Cerebellar nuclear complex (tissue), 1 donor: Measurements from ENCODE around the gene RHBDL3.
A peak's percentile ranks its signal among the peaks of the same experiment; 100 is the strongest.
"Not testable (repeated sequence)": the region's sequence is repeated elsewhere in the genome, so short reads cannot be mapped to it uniquely, and the experiment has no call there.

Experiments
- DNase-seq, 2 experiments: peaks; one replicate each; lab custom pipeline; 2025; lab: John Stamatoyannopoulos, UW

The RHBDL3 gene

DNA sequence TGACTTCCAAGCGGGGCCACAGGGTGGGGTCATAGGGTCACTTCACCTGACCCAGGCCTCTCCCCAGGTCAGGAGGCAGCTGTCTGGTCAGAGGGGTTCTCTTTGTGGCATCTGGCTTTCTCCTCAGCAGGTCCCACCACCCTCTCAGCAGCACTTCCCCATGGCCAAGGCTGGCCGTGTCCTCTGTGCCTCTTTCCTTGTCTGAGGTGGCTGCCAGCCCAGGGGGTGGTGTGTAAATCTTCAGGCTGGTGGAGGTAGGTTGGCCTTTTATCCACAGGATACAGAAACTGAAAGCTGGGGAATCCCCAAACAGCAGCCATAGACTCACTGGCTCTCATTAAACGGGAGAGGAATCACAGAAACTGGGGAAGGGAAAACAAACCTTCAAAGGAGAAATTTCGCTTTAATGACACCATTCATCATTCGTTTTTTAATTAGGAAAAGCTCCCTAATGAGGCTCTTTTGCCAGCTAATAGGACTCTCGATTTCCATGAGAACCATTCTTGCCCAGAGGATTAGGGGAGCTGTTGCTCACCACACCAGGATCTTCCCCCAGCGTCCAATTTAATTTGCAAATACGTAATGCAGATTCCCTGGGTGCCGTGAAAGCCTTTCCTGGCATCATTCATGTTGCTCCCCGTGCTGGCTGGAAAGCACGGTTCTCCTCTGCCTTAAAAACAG, 58.3 kb downstream of the RHBDL3 start:
- no peak for DNase-seq

DNA sequence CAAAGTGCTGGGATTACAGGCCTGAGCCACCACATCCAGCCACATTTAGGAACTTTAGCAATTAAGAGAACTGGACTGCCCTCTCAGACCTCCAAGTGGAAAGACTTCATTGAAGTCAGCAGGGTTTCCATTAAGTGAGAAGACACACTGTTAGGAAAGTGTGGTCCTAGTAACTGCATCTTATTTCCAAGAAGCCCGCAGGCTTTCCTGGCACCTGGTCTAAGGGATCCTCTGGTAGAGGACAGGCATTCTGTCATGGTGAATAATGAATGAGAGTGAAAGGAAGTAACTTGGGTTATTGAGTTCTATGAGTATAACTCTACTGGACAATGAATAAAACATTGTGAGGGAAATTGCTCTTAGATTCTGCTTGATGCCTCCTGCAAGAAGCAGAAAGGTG, 62.3 kb downstream of the RHBDL3 start:
- no peak for DNase-seq

DNA sequence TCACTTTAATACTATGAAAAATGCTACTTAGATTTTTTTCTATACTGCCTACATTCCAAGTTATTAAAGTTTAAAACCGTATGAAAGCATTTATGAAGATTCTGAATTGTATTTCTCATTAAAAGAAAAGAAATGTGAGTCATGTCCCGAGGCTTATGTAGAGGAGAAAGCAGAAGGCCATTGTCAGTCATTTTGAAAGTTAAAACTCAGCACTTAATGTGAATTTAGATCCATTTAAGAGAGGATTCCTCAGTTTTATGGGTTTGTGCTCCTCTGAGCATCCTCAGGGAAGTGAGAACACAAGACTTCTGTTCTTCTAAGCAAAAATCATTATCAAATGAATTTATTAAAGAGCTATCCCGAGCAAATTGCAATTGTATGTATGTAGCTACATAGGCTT, 64.5 kb downstream of the RHBDL3 start:
- DNase-seq: no peak

DNA sequence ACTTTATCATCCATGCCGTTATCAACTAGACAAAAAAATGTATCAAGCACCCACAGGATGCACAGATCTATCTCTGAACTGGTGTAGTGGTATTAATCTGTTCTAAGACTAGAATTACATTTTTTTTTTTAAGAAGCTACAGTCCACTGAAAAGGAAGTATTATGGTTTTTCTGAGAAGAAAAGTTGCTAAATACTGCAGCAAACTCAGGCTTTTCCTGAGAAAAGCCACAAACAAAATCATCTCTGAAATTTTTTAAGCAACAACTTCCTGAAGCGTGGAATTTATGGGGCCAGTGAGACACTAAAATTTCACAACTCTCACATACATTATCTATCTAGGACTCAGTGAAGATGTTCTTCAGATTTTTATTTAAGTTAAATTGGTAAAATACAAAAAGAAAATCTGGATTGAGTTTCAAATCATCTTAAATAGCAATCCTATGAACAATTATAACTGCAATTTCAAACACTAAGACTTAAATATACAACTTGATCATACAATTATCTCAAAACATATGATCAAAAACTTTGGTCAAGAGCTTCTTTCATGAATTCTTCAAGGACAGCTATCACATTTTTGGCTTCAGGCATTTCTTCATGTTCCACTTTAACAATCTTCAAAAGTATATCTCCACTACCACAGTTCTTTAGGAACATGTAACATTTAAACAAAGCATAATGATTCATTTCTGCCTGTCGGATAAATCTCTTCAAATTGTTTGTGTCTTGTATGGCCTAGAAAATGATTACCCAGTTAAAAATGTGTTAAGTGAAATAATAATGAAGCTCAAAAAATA, 65.8 kb downstream of the RHBDL3 start:
- DNase-seq: no peak

DNA sequence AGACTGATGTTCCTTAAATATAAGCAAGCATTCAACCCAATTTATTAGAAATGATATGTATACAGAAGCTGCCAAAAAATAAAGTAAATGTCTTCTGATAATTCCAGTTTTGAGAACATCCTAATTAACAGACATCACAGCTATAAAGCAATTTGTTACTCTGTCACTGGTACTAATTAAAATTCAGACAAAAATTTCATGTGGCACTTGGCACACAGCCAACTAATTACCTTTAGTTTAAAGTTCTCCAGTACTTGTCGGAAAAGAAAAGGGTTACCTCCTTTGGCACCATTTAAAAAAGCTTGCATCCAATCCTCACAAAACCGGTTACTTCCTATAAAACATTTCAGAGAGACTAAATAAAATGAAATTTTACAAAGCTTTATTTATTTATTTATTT, 67.6 kb downstream of the RHBDL3 start:
- DNase-seq: no peak

DNA sequence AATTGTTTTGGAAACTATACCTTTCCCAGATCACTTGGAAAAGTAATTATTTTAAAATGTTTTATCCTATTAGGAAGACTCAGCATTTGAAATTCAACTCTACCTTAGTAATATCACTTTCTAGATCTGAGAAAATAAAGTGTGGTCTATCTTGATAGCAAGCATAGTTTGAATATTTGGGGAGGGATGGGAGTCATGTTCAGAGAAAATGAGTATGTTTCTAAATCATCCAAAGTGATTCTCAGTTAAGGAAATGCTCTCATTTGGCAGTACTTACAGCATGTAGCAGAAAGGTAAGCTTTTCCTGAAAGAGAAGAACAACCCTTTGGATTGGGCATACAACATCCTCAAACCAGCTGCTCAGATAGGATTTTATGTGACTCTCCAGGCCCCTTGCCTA, 69.4 kb downstream of the RHBDL3 start:
- no peak for DNase-seq

DNA sequence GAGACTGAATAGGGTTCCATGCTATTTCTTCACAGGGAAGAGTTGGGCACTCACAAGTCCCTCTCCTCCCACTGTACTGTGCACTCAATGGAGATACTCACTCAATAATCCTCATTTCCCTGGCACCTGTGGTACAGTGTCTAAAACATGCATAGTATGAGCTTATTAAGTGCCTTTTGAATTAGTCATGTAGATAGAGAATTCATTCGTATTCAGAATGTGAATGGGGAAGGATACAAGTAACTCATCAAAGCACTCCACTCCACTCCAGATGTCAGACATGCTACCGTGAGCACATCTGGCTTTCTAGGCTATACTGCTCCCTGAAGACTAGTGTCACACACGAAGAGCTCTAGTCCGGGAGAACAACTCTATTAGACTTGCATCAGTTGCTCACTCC, 70.1 kb downstream of the RHBDL3 start:
- no peak for DNase-seq

DNA sequence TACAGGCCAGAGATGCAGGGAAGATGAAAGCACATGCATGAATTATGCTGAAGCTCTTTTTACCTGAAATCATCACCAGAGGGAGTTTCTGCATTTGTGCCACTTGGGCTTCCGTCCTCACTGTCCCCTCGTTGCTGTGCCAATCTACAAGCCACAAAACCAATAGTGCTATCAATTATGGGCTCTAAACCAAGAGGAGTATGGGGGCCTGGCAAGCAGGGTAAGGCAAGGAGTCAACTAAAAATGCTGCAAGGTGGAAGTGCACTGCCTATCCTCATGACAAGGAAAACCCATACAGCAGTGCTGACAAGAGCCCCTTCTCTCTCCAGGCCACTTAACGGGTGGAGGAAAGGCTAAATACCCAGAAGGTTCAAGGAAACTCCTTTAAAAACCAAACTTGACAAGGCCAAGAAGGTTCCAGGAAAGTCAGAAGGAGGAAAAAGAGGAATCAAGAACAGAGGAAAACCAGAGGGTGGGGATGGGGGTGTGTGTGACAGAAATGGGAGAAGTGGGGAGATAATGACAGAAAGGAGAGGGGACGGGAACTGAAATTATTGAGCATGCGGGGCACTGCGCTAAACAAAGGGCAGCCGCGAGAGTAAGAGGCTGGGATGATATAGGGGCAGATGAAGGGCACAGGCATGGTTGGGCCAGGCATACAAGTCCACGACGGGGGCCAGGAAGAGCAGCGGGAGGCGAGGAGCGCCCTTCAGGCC, 75.7 kb downstream of the RHBDL3 start:
- no peak for DNase-seq

DNA sequence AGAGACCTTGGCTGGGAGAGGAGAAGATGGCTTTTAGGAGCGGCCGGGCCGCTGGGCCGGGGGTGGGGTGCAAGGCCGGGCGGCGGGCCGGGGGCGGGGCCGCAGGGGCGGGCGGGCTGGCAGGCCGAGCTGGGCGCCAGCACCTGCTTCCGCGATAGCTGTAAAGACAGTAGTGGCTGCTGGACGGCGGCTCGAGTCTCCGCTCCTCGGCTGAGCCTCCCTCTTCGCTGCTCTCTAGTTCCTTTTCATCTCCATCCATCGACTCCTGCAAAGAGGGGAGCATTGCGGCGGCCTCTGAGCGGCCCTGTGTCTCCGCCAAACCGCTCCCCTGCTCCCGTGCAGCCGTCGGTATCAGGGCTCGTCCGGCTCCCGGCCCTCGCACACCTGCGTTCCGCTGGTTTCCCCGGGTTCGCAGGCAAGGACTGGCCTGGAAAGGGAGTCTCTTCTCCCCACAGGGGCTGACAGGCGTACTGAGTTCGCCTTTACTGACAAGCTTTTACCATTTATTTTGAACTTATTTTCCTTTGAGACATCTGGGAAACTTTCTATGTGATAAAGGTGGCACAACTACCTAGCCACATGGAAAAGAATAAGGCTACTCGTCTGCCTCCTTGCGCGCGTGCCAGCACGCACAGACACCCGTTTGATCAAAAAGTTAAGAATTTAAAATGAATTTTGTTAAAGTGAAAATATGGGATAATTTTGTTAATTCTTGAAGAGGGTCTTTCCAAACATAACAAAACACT, 76.4 kb downstream of the RHBDL3 start, which contains the start of gene C17orf75:
C17orf75 (minus strand) TSS at position 317 of the 746 bp plus-strand sequence; CDS start at position 283, 34 bp downstream.
- peak in 1 of 2 experiments; percentile 53 for DNase-seq

DNA sequence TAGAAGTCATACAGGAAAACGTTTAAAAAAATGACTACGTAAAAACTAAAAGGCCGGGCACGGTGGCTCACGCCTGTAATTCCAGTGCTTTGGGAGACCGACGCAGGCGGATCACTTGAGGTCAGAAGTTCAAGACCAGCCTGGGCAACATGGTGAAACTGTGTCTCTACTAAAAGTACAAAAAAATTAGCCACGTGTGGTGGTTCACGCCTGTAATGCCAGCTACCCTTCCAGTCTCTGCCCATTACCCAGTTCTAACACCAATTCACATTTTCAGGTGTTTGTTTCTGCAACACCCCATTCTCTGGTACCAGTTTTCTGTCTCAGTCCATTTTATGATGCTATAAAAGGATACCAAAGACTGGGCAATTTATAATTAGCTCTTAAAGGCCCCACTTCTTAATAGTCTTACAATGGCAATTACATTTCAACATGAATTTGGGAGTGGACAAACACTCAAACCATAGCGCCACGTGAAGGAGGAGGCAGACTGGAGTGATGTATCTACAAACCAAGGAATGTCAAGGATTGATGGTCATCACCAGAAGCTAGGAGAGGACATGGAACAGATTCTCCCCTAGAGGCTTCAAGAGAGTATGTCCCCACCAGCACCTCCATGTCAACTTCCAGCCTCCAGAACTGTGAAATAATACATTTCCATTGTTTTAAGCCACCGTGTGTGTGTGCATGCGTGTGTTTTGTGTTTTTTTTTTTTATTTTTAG, 77.1 kb downstream of the RHBDL3 start:
- DNase-seq: no peak

DNA sequence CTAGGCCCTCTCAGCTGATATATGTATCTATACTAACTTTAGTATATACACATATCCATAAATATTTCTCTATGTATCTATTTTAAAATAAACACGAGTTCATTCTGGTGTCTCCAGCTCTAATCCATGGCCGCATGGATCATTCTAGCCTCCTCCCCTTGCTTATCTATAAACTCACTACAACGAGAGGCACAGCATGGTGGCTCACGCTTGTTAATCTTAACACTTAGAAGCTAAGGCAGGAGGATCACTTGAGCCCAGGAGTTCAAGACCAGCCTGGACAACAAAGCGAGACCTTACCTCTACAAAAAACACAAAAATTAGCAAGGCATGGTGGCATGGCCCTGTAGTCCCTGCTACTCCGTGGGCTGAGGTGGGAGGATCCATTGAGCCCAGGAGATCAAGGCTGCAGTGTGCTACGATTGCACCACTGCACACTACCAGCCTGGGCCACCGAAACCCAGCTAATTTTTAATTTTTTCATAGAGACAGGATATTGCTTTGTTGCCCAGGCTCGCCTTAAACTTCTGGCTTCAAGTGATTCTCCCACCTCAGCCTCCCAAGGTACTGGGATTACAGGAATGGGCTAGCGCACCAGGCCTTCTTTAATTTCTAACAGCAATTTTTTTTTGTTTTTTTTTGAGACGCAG, 80.4 kb downstream of the RHBDL3 start:
- no peak for DNase-seq

DNA sequence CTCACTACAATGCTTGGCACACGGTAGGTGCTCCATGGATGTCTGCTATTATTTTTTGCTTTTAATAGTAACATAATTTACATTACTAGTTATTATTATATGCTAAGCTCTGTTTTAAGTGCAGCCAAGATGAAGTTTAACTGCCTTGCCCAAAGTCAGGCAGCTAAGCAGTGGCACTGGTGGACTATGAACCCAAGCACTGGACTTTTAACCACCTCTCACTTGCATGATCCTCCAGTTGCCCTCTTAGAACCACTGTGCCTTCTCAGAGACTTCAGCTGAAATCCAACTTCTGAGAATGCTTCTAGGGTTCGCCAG, 82.8 kb downstream of the RHBDL3 start:
- no peak for DNase-seq

DNA sequence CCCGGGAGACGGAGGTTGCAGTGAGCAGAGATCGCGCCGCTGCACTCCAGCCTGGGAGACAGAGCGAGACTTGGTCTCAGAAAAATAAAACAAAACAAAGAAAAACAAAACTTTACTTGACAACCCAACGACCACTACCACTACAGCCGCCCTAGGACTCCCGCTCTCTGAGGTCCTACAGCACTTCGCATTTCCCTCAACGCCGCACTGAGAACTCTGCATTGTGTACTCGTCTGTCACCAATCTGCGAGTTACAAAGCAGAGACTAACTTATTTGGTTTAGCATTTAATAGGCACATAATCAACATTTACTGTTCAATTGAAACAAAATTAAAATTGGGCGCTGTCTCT, 83.8 kb downstream of the RHBDL3 start:
- DNase-seq: no peak

DNA sequence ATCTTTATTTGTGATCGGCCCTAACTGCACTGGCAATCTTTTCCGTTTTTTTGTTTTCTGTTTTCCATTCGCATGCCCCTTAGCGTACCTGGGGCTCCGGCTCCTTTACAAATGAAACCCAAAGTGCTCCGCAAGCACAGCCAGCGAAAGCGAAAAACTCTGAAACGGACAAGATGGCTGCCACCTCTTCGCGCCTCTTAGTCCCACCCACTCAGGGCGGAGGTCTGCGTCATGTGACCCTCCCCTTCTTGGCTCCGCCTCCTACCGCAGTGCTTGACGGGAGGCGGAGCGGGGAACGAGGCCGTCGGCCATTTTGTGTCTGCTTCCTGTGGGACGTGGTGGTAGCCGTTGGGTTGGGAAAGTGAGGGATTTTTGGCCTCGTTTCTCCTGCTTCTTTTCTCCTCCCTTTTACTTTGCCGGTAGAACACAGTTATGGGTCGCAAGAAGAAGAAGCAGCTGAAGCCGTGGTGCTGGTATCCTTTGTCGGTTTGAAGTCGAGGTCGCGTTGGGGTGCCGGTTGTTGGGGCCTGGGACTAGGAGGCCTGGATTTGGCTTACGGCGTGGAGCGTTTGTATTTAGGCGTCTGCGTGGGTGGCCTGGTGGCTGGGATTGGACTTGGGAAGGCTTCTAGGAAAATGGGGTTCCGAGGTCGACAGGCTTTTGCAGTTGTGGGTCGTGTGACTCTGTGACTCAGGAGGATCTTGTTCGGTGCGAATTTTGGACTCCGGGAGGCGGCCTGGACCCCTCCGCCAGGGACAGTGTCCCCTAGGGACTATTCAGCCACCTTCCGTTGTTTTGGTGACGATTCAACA, 84.4 kb downstream of the RHBDL3 start, which contains the start of gene ZNF207:
ZNF207 (plus strand) TSS at position 304 of the 812 bp plus-strand sequence; CDS start at position 433, 129 bp downstream.
- peak; percentile 59 to 89 for DNase-seq

DNA sequence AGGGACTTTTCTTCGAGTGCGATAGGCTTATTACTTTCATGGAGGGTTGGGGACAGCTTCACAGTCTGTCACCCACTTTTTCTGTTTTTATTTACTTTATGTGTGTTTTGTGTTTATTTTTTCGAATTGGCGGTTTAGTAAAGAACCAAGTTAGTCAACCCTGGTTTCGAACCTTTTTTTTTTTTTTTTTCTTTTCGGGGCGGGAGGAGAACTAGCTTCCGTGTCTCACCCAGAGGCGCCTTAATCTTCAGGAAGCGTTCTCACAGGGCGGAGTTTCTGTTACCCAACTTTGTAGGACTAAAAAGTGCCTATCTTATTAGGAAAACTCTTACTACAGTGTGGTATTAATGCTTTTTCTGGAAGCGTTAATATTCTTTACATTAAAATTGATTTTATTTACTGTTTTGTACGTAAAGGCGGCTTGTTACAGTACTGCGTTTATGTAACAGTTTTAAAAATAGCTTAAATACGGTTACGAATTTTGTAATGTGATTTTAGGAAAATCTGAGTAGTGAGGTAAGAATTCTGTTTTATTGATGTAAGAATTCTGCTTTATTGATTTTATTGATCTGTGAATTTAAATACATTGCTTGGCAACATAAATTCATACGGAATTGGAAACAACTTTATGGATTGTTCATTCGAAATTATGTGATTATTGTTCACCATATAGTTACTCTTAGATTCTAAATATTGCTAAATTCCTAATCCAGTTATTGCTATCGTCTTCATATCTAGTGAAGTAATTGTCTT, 85.2 kb downstream of the RHBDL3 start:
- DNase-seq: no peak

DNA sequence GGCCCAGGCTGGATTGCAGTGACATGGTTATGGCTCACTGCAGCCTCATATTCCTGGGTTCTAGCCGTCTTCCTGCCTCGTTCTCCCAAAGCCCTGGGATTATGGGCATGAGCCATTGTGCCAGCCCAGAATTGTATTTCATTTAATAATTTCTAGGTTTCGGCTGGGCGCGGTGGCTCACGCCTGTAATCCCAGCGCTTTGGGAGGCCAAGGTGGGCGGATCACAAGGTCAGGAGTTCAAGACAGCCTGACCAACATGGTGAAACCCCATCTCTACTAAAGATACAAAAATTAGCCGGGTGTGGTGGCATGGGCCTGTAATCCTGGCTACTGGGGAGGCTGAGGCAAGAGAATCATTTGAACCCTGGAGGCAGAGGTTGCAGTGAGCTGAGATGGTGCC, 87.1 kb downstream of the RHBDL3 start:
- not testable (repeated sequence) for DNase-seq

DNA sequence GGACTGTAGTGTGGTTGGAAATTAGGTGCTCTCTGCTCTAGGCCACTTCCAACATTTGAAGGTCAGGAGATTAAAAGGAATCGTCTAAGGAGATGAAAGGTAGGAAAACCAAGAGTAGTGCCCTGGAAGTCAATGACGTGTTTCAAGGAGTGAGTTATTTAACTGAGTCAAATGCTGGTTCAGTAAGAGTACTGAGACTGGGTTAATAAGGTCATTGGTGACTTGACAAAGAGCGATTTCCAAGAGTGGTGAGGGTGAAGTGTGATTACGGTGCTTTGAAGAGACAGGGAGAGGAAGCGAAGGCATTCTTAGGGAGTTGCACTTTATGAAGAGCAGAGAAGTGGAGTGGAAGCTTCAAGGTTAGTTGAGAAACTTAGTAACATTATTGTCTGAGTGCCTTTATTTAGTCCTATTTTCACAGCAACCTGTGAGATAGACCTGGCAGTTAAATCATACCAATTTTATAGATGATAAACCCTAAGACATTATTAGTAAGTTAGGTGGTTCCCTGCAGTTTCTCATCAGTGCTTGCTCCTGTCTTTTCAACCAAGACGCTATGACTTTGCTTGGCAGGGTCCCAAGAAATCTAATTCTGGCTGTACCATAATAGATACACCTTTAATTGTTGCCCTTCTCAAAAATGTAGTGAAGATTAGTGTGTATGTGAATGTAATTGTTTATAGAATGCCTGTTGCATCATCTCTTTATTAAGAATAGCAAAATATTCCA, 90.2 kb downstream of the RHBDL3 start:
- no peak for DNase-seq

DNA sequence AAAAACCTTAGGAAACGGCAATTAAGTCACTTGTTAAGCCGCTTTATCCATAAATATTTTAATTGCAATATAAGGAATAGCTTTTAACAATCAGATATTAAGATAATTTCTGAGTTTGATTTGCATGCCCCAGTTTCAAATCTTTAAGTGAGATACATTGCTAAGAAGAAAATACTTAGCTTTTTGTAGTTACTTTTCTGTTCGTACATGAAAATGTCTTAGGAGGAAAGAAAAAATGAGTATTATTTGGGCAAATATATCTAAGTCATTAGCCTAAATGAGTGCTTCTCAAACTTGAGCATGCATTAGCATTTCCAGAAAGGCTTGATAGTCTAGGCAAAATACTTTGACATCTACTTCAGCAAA, 90.7 kb downstream of the RHBDL3 start:
- DNase-seq: no peak

DNA sequence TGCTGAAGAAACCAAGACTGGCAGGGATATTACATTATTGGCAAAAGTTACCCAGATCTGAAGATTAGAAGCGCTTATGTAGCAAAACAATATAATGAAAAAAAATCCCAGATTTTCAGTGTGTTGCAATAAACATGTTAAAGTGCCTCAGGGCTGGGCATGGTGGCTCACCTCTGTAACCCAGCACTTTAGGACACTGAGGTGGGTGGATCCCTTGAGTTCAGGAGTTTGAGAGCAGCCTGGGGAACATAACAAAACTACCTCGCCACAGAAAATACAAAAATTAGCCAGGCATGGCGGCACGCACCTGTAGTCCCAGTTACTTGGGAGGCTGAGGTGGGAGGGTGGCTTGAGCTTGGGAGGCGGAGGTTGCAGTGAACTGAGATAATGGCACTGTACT, 91.1 kb downstream of the RHBDL3 start:
- no peak for DNase-seq
